NB4 (cell line): ENCODE data around the gene SLC39A11.

Experiments
- CTCF ChIP-seq: IDR thresholded peaks from one replicate; pipeline ENCODE4 v1.5.1; 2012; ENCODE audit warnings: low read depth, low read length
- POLR2A ChIP-seq: IDR thresholded peaks from 2 replicates; pipeline ENCODE4 v1.6.1; 2011; ENCODE audit warnings: mild to moderate bottlenecking; ENCODE audit not compliant: insufficient read length; ENCODE audit errors: extremely low read depth

GRCh38 chr17:72968798-72969197, 123.7 kb downstream of the SLC39A11 start:
- TF ChIP-seq CTCF (no peak), POLR2A (no peak)
